Stomach (tissue), 9 donors: ENCODE results near the gene NSD1. TPM values are rescaled to one million over a fixed set of nuclear protein-coding genes. Genes with fewer than 3 reads are reported as not detected.

Experiments used
- DNase-seq, 2 donors: peaks; one replicate each; pipeline versions ENCODE4 v3.0.0 to v3.0.0-alpha.2; 2013 to 2019
- H3K27ac ChIP-seq, 5 donors: fragments of 200-600 bp in 4 of 5; sonication (generic) in 4 of 5; one replicate each; pipeline ENCODE4 v1.5.1; 2013 to 2019; ENCODE audit warnings: mild to moderate bottlenecking in 1 of 5, moderate library complexity in 1 of 5
- H3K27me3 ChIP-seq, 3 donors: fragments of 200-600 bp; sonication (generic); one replicate each; pipeline ENCODE4 v1.5.1; 2017 to 2019; ENCODE audit warnings: mixed run types in 1 of 3
- H3K36me3 ChIP-seq, 4 donors: fragments of 200-600 bp; sonication (generic); 1 replicate in 3 of 4; 2 replicates in 1 of 4; pipeline ENCODE4 v1.5.1; 2016 to 2019
- H3K4me1 ChIP-seq, 4 donors: fragments of 200-600 bp; sonication (generic); one replicate each; pipeline ENCODE4 v1.5.1; 2016 to 2019
- H3K4me3 ChIP-seq, 4 donors: fragments of 200-600 bp; sonication (generic) in 3 of 4; one replicate each; pipeline ENCODE4 v1.5.1; 2016 to 2019; ENCODE audit warnings: mild to moderate bottlenecking in 1 of 4
- H3K9me3 ChIP-seq, 4 donors: fragments of 200-600 bp; sonication (generic); one replicate each; pipeline ENCODE4 v1.5.1; 2016 to 2019
- CTCF ChIP-seq, 7 experiments: fragments of 450-650 bp in 4 of 7; fragments of 200-600 bp in 3 of 7; sonication (generic) in 3 of 7; IDR thresholded peaks; one replicate each; pipeline ENCODE4 v1.5.1; 2016 to 2019; ENCODE audit warnings: antibody characterized with exemption in 7 of 7, control low read depth in 2 of 7, mild to moderate bottlenecking in 1 of 7
- EP300 ChIP-seq: sonication (generic); formaldehyde crosslinking; IDR thresholded peaks from one replicate; pipeline ENCODE4 v1.6.1; 2017; ENCODE audit warnings: antibody characterized with exemption
- POLR2A ChIP-seq, 4 donors: fragments of 450-650 bp; IDR thresholded peaks; one replicate each; pipeline ENCODE4 v1.6.1; 2016; ENCODE audit warnings: antibody characterized with exemption in 4 of 4, control low read depth in 2 of 4, mild to moderate bottlenecking in 1 of 4, moderate library complexity in 1 of 4
- POLR2AphosphoS5 ChIP-seq, 3 donors: sonication (generic); formaldehyde crosslinking; IDR thresholded peaks; one replicate each; pipeline ENCODE4 v1.6.1; 2016; ENCODE audit warnings: antibody characterized with exemption in 3 of 3
- WGBS, 5 donors: extraction: QIAGEN DNeasy Blood & Tissue Kit in 3 of 5; methylation state at CpG; one replicate each; pipeline versions ENCODE4 v1.1.5 to v1.1.7; 2013 to 2018; 5-methylcytosine and 5-hydroxymethylcytosine counted together
- intact Hi-C: fragments of 100-400 bp; cut with DNase I; formaldehyde crosslinking; loops from one replicate; pipeline ENCODE4 v1.15.1; 2023; ENCODE audit warnings: low total_unique reads
- polyA plus RNA-seq, 3 donors: library from polyadenylated mRNA; stranded (reverse); fragments of 200-250 nt; gene quantifications; one replicate each; pipeline ENCODE4 v1.2.3, GENCODE V29; 2013
- total RNA-seq, 5 donors: library from RNA; depleted of rRNA; stranded (reverse); fragments of >200 nt; gene quantifications; one replicate each; pipeline versions ENCODE4 v1.1.0 to v1.2.3, GENCODE V29; 2014 to 2016
- donor health status: healthy with polysubstance abuse.
- donor health status: Bipolar disorder and iron deficiency.
- donor health status: healthy.

Gene NSD1
- total and polyA plus RNA-seq, 8 donors = 5.1 to 69.9 (median 23.5) TPM

GRCh38 chr5:177296581-177296980 lies 163.0 kb downstream of the NSD1 start:
- WGBS, 5 donors = 28 to 43% (median 40%) methylated on average over 4 of the region's 4 CpGs
- DNase-seq = no peak
- intact Hi-C loops = loop anchor here (10.0 kb wide), 1 partner anchor 172 kb away; no protein-coding TSS in a partner anchor
- H3K27ac ChIP-seq = peak overlapping the region in 2 of 5 donors; percentile 47 to 51
- H3K4me3 ChIP-seq = no peak overlapping the region
- no peaks in the 10 kb centered on the region for H3K27me3 ChIP-seq
- H3K9me3 ChIP-seq = no peaks in the 10 kb centered on the region
- H3K4me1 ChIP-seq = peaks cover 30 to 55% (median 34%) of the 10 kb centered on the region in 4 donors
- TF ChIP-seq CTCF (IDR thresholded peaks at IDR 0.05) (no peak), EP300 (no peak), POLR2A (IDR thresholded peaks at IDR 0.05) (no peak), POLR2AphosphoS5 (IDR thresholded peaks at IDR 0.05) (no peak)
- peaks cover 39 to 64% (median 59%) of the 10 kb centered on the region in 4 donors for H3K36me3 ChIP-seq

GRCh38 chr5:177297922-177298321 lies 164.3 kb downstream of the NSD1 start:
- H3K4me1 ChIP-seq = peaks cover 44 to 68% (median 47%) of the 10 kb centered on the region in 4 donors
- intact Hi-C loops = loop anchor here (10.0 kb wide), 1 partner anchor 173 kb away; no protein-coding TSS in a partner anchor
- 83 to 90% (median 86%) methylated on average over 2 of the region's 2 CpGs for WGBS, 5 donors

GRCh38 chr5:177299697-177300096 lies 166.1 kb downstream of the NSD1 start:
- DNase-seq = no peak
- H3K4me3 ChIP-seq = no peak overlapping the region
- H3K27ac ChIP-seq = peak overlapping the region; percentile 8 to 92 (median 87)
- no peaks in the 10 kb centered on the region for H3K27me3 ChIP-seq
- peaks cover 49 to 77% (median 58%) of the 10 kb centered on the region in 4 donors for H3K4me1 ChIP-seq
- intact Hi-C loops = loop anchor here (10.0 kb wide), 1 partner anchor 175 kb away; no protein-coding TSS in a partner anchor
- H3K36me3 ChIP-seq = peaks cover 19 to 41% (median 29%) of the 10 kb centered on the region in 4 donors
- 67 to 72% (median 67%) methylated on average over 9 of the region's 9 CpGs for WGBS, 5 donors
- no peaks in the 10 kb centered on the region for H3K9me3 ChIP-seq
- TF ChIP-seq CTCF (IDR thresholded peaks at IDR 0.05) (no peak), POLR2AphosphoS5 (IDR thresholded peaks at IDR 0.05) (no peak), POLR2A (IDR thresholded peaks at IDR 0.05) (no peak), EP300 (no peak)

More at GRCh38 chr5:177297922-177298321, 164.3 kb downstream of the NSD1 start:
- no peak overlapping the region for H3K4me3 ChIP-seq
- no peak overlapping the region for H3K27ac ChIP-seq
- peaks cover 32 to 57% (median 46%) of the 10 kb centered on the region in 4 donors for H3K36me3 ChIP-seq
- DNase-seq = no peak
- no peaks in the 10 kb centered on the region for H3K27me3 ChIP-seq
- no peak for TF ChIP-seq CTCF (IDR thresholded peaks at IDR 0.05)
- TF ChIP-seq POLR2A (IDR thresholded peaks at IDR 0.05) = no peak
- TF ChIP-seq EP300 = no peak
- no peak for TF ChIP-seq POLR2AphosphoS5 (IDR thresholded peaks at IDR 0.05)
- no peaks in the 10 kb centered on the region for H3K9me3 ChIP-seq

GRCh38 chr5:177300236-177300880 lies 166.8 kb downstream of the NSD1 start:
- Histone ChIP-seq H3K9me3 (no peaks in the 10 kb centered on the region), H3K36me3 (peaks cover 14 to 41% (median 27%) of the 10 kb centered on the region in 4 donors), H3K27me3 (no peaks in the 10 kb centered on the region), H3K4me1 (peaks cover 56 to 79% (median 65%) of the 10 kb centered on the region in 4 donors), H3K4me3 (no peak overlapping the region), H3K27ac (peak overlapping the region; percentile 48 to 92 (median 87))
- WGBS, 5 donors = 0 to 12% (median 10%) methylated on average over 4 of the region's 4 CpGs
- TF ChIP-seq POLR2AphosphoS5 (IDR thresholded peaks at IDR 0.05) (peak in 2 of 3 donors; percentile 17 to 61), EP300 (no peak), CTCF (IDR thresholded peaks at IDR 0.05) (no peak), POLR2A (IDR thresholded peaks at IDR 0.05) (no peak)
- peak; percentile 56 to 94 for DNase-seq
- intact Hi-C loops = no loop called here
